ENCODE measurements around the gene NACC2.

- no peak for TF ChIP-seq CTCF (IDR thresholded peaks at IDR 0.05; ENCODE audit: low read depth, low read length, missing input control)
- no peak for TF ChIP-seq RXRA (IDR thresholded peaks at IDR 0.05)
- no peak for TF ChIP-seq ZBTB33 (IDR thresholded peaks at IDR 0.05)
These were observed 49.4 kb upstream of the NACC2 start for GRCh38 chr9:136144450-136144849.

All from liver (tissue), 3 donors.